Colonic mucosa (tissue), 4 donors: ENCODE data around the gene FBXO45. TPM values are rescaled to one million over a fixed set of nuclear protein-coding genes. Genes with fewer than 3 reads are reported as not detected.
"Not testable (repeated sequence)": the region's sequence is repeated elsewhere in the genome, so short reads cannot be mapped to it uniquely, and the experiment has no call there.

Experiments
- DNase-seq: peaks from one replicate; pipeline ENCODE4 v3.0.0-alpha.2; 2020
- H3K27ac ChIP-seq: fragments of 200-600 bp; one replicate; pipeline ENCODE4 v1.8.0; 2021
- H3K27me3 ChIP-seq: fragments of 200-600 bp; one replicate; pipeline ENCODE4 v1.8.0; 2021
- H3K36me3 ChIP-seq: fragments of 200-600 bp; one replicate; pipeline ENCODE4 v1.8.0; 2021
- H3K4me1 ChIP-seq: fragments of 200-600 bp; one replicate; pipeline ENCODE4 v1.8.0; 2021; ENCODE audit warnings: mild to moderate bottlenecking
- H3K4me3 ChIP-seq: fragments of 200-600 bp; one replicate; pipeline ENCODE4 v1.8.0; 2021
- H3K9ac ChIP-seq, 2 donors: one replicate each; pipeline ENCODE4 v1.7.0; 2013; ENCODE audit warnings: control low read depth in 2 of 2, low read depth in 2 of 2, low read length in 2 of 2
- H3K9me3 ChIP-seq: fragments of 200-600 bp; one replicate; pipeline ENCODE4 v1.8.0; 2021
- CTCF ChIP-seq: fragments of 200-600 bp; IDR thresholded peaks from one replicate; pipeline ENCODE4 v1.8.0; 2022; ENCODE audit warnings: antibody characterized with exemption, mild to moderate bottlenecking
- intact Hi-C: fragments of 100-400 bp; cut with DNase I; formaldehyde crosslinking; loops from one replicate; pipeline ENCODE4 v1.14.1; 2022
- total RNA-seq, 2 donors: library from RNA; stranded (reverse); fragmentation: NEBNext Ultra II Directional in 1 of 2; extraction: Animal tissue kit (Norgen Biotek cat#: 25700) in 1 of 2; gene quantifications; one replicate each; pipeline ENCODE4 v1.2.1, GENCODE V29; 2021
- donor health status: healthy.
- donor health status: DM: no; HTN: no; CAD: no.
- donor health status: DM: no; HTN: no; CAD: no.

The FBXO45 gene
- total RNA-seq, 2 donors from 2014 or later, result 12.1 to 13.9 TPM

GRCh38 chr3:196590279-196590678, 21.8 kb downstream of the FBXO45 start:
- Histone ChIP-seq H3K27me3 (no peaks in the 10 kb centered on the region), H3K36me3 (no peaks in the 10 kb centered on the region), H3K9ac (no peak overlapping the region), H3K9me3 (no peaks in the 10 kb centered on the region), H3K4me1 (no peaks in the 10 kb centered on the region), H3K4me3 (no peak overlapping the region), H3K27ac (no peak overlapping the region)
- no peak for TF ChIP-seq CTCF
- intact Hi-C loops, result no loop called here
- DNase-seq, result no peak

GRCh38 chr3:196596355-196596754, 27.9 kb downstream of the FBXO45 start:
- H3K36me3 ChIP-seq, result no peaks in the 10 kb centered on the region
- no peaks in the 10 kb centered on the region for H3K27me3 ChIP-seq
- no peak for TF ChIP-seq CTCF
- no peaks in the 10 kb centered on the region for H3K4me1 ChIP-seq
- no peak overlapping the region for H3K27ac ChIP-seq
- no peak overlapping the region for H3K4me3 ChIP-seq
- H3K9ac ChIP-seq, result no peak overlapping the region
- H3K9me3 ChIP-seq, result no peaks in the 10 kb centered on the region
- intact Hi-C loops, result no loop called here
- DNase-seq, result no peak

- H3K27me3 ChIP-seq, H3K9ac ChIP-seq, intact Hi-C loops, DNase-seq, H3K4me1 ChIP-seq, H3K36me3 ChIP-seq, H3K4me3 ChIP-seq, H3K9me3 ChIP-seq, H3K27ac ChIP-seq: not testable (repeated sequence)
Measured at GRCh38 chr3:196597971-196598733, 29.7 kb downstream of the FBXO45 start.

GRCh38 chr3:196599734-196600128, 31.3 kb downstream of the FBXO45 start:
- DNase-seq, result no peak
- Histone ChIP-seq H3K27me3 (no peaks in the 10 kb centered on the region), H3K4me1 (no peaks in the 10 kb centered on the region), H3K9ac (no peak overlapping the region), H3K27ac (no peak overlapping the region), H3K9me3 (no peaks in the 10 kb centered on the region), H3K36me3 (no peaks in the 10 kb centered on the region), H3K4me3 (no peak overlapping the region)
- intact Hi-C loops, result no loop called here
- no peak for TF ChIP-seq CTCF

GRCh38 chr3:196600359-196600758, 31.9 kb downstream of the FBXO45 start:
- H3K4me3 ChIP-seq, result no peak overlapping the region
- TF ChIP-seq CTCF, result no peak
- no peak for DNase-seq

GRCh38 chr3:196602673-196603072, 34.2 kb downstream of the FBXO45 start:
- no peak for DNase-seq
- no peaks in the 10 kb centered on the region for H3K9me3 ChIP-seq
- no peaks in the 10 kb centered on the region for H3K27me3 ChIP-seq
- intact Hi-C loops, result no loop called here
- no peak for TF ChIP-seq CTCF
- H3K27ac ChIP-seq, result no peak overlapping the region
- no peak overlapping the region for H3K9ac ChIP-seq
- no peaks in the 10 kb centered on the region for H3K36me3 ChIP-seq
- no peaks in the 10 kb centered on the region for H3K4me1 ChIP-seq
- no peak overlapping the region for H3K4me3 ChIP-seq

More at GRCh38 chr3:196600359-196600758, 31.9 kb downstream of the FBXO45 start:
- Histone ChIP-seq H3K27me3 (no peaks in the 10 kb centered on the region), H3K9me3 (no peaks in the 10 kb centered on the region), H3K4me1 (no peaks in the 10 kb centered on the region), H3K27ac (no peak overlapping the region), H3K36me3 (no peaks in the 10 kb centered on the region), H3K9ac (no peak overlapping the region)
- intact Hi-C loops, result no loop called here
